Skeletal muscle tissue (tissue), 4 donors: ENCODE results near the gene CD2BP2. TPM values are rescaled to one million over a fixed set of nuclear protein-coding genes. Genes with fewer than 3 reads are reported as not detected.
"Not testable (repeated sequence)": the region's sequence is repeated elsewhere in the genome, so short reads cannot be mapped to it uniquely, and the experiment has no call there.

Experiments used
- H3K27ac ChIP-seq: one replicate; pipeline ENCODE4 v1.7.0; 2013; ENCODE audit warnings: mild to moderate bottlenecking, low read depth, low read length, inconsistent platforms
- H3K27me3 ChIP-seq, 3 donors: one replicate each; pipeline ENCODE4 v1.7.0; 2013; ENCODE audit warnings: low read length in 3 of 3; ENCODE audit not compliant: control insufficient read depth in 3 of 3, insufficient read depth in 3 of 3
- H3K36me3 ChIP-seq, 3 donors: one replicate each; pipeline ENCODE4 v1.7.0; 2013; ENCODE audit warnings: low read length in 3 of 3; ENCODE audit not compliant: control insufficient read depth in 3 of 3, insufficient read depth in 3 of 3
- H3K4me1 ChIP-seq, 3 donors: one replicate each; pipeline ENCODE4 v1.7.0; 2013; ENCODE audit warnings: low read length in 3 of 3, mild to moderate bottlenecking in 3 of 3; ENCODE audit not compliant: control insufficient read depth in 3 of 3, insufficient read depth in 3 of 3
- H3K4me3 ChIP-seq, 3 donors: one replicate each; pipeline ENCODE4 v1.7.0; 2013; ENCODE audit warnings: low read length in 3 of 3
- H3K9ac ChIP-seq, 3 donors: one replicate each; pipeline ENCODE4 v1.7.0; 2013; ENCODE audit warnings: low read length in 3 of 3, mild to moderate bottlenecking in 3 of 3, moderate library complexity in 2 of 3, low read depth in 1 of 3
- H3K9me3 ChIP-seq, 3 donors: one replicate each; pipeline ENCODE4 v1.7.0; 2013; ENCODE audit warnings: low read length in 3 of 3; ENCODE audit not compliant: control insufficient read depth in 3 of 3
- total RNA-seq: library from RNA; depleted of rRNA; stranded (reverse); fragments of >200 nt; gene quantifications from one replicate; pipeline ENCODE4 v1.2.3, GENCODE V29; 2014
- donor health status: Osteomylitis.

Gene CD2BP2
- total RNA-seq = 24.5 TPM

DNA sequence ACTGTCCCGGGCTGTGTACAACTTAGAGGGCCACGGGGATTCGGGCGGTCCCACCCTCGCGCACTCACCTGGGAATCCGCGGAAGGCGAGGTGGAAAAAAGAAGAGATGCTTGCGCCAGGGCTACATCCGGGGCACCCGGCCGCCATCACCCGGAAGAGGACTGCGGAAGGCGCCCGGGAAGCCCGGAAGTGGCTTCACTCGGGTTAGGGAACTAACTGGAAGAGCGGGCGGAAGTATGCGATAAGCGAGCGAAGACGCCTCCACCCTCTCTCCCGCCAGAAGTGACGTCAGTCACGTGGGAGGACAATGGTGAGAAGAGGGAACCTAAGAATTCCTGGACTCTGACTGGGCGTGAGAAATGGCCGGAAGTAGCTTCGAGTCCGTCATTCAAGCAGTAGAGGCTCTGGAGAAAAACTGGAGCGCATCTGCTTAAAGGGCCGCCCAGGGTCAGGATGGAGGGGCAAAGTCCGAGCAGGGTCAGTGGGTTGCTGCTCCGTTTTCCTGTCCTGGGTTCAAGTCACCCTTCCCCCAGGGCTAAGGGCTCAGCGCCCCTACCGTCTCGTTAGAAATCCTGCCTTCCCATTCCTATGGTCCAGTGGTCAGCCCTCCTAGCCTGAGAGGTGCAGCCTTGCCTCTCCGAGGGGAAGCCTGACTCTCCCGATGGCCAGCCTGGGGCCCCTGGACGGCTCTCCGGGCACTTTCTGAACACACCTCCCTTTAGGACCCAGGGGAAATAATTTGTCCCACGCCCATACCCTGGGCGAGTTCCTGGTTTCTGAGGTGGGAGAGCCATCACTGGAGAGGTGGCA is at the start of gene CD2BP2:
CD2BP2 (minus strand) TSS at position 165 of the 810 bp plus-strand sequence. CDS start 627 bp downstream, outside the sequence.
- H3K4me1 ChIP-seq = peaks cover 37 to 62% (median 41%) of the 10 kb centered on the region in 3 donors
- peak within 1 kb of the TSS; percentile 85 to 95 (median 95) for H3K4me3 ChIP-seq
- peak within 1 kb of the TSS; percentile 92 to 98 (median 96) for H3K9ac ChIP-seq
- peaks cover 48 to 53% (median 50%) of the 10 kb centered on the region in 3 donors for H3K36me3 ChIP-seq
- H3K9me3 ChIP-seq = no peaks in the 10 kb centered on the region
- H3K27me3 ChIP-seq = no peaks in the 10 kb centered on the region
- peak within 1 kb of the TSS; percentile 95 for H3K27ac ChIP-seq

GRCh38 chr16:30401768-30402425 is 46.8 kb upstream of the CD2BP2 start:
- Histone ChIP-seq H3K9ac (no peak overlapping the region), H3K9me3 (no peaks in the 10 kb centered on the region), H3K4me3 (no peak overlapping the region), H3K36me3 (peaks cover 5 to 11% (median 9%) of the 10 kb centered on the region in 3 donors), H3K27me3 (no peaks in the 10 kb centered on the region), H3K4me1 (peaks cover 7 to 17% (median 9%) of the 10 kb centered on the region in 3 donors), H3K27ac (no peak overlapping the region)

DNA sequence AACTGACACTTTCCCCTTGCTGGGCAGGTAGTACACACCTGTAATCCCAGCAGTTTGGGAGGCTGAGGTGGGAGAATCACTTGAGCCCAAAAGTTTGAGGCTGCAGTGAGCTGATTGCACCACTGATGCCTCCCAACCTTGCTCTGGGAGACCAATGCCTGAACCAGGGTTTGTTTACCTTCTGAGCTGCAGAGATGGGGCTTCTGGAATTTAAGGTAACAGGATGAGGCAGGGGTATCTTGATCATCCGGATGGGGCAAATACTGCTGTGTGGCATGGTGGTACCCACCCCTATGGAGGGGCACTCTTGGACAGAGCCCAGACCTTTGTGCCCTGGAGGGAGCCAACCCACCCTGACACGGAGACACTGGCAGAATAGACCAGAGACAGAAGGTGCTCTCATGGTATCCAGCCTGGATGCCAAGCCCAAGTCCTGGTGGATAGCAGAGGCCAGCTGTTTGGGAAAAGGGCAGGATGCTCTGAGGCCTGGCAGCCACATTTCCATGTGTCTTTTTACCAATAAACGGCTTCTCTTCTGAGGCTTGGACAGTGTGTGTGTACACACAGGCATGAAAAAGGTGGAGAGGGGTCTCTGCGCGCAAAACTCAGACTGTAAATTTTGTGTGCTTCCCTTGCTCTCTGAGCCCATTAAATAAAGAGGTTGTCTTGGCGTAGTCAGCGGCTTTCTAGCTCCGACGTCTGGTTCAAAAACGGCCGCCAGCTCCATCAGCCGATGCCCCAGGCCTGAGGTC is 44.5 kb upstream of the CD2BP2 start:
- H3K4me1 ChIP-seq = peaks cover 15 to 22% (median 17%) of the 10 kb centered on the region in 3 donors
- H3K9ac ChIP-seq = peak overlapping the region; percentile 85 to 92 (median 86)
- H3K27me3 ChIP-seq = no peaks in the 10 kb centered on the region
- peak overlapping the region; percentile 72 for H3K27ac ChIP-seq
- H3K36me3 ChIP-seq = peaks cover 5 to 11% (median 9%) of the 10 kb centered on the region in 3 donors
- no peaks in the 10 kb centered on the region for H3K9me3 ChIP-seq
- H3K4me3 ChIP-seq = peak overlapping the region; percentile 78 to 85 (median 79)

- H3K4me1 ChIP-seq = peaks cover 15 to 29% (median 22%) of the 10 kb centered on the region in 3 donors
- no peak overlapping the region for H3K4me3 ChIP-seq
- H3K36me3 ChIP-seq = peaks cover 5 to 11% (median 9%) of the 10 kb centered on the region in 3 donors
- no peaks in the 10 kb centered on the region for H3K27me3 ChIP-seq
- no peaks in the 10 kb centered on the region for H3K9me3 ChIP-seq
- no peak overlapping the region for H3K27ac ChIP-seq
- peak overlapping the region in 2 of 3 donors; percentile 16 to 86 for H3K9ac ChIP-seq
These were observed 43.7 kb upstream of the CD2BP2 start for GRCh38 chr16:30398661-30399434.

GRCh38 chr16:30397776-30398660 is 42.9 kb upstream of the CD2BP2 start:
- Histone ChIP-seq H3K4me3 (no peak overlapping the region), H3K36me3 (peaks cover 5 to 11% (median 9%) of the 10 kb centered on the region in 3 donors), H3K27ac (no peak overlapping the region), H3K9me3 (no peaks in the 10 kb centered on the region), H3K4me1 (peaks cover 15 to 29% (median 22%) of the 10 kb centered on the region in 3 donors), H3K27me3 (no peaks in the 10 kb centered on the region), H3K9ac (no peak overlapping the region)

GRCh38 chr16:30397056-30397455 is 41.9 kb upstream of the CD2BP2 start:
- H3K36me3 ChIP-seq = peaks cover 5 to 11% (median 9%) of the 10 kb centered on the region in 3 donors
- H3K27me3 ChIP-seq = no peaks in the 10 kb centered on the region
- H3K9ac ChIP-seq = peak overlapping the region in 1 of 3 donors; percentile 5

DNA sequence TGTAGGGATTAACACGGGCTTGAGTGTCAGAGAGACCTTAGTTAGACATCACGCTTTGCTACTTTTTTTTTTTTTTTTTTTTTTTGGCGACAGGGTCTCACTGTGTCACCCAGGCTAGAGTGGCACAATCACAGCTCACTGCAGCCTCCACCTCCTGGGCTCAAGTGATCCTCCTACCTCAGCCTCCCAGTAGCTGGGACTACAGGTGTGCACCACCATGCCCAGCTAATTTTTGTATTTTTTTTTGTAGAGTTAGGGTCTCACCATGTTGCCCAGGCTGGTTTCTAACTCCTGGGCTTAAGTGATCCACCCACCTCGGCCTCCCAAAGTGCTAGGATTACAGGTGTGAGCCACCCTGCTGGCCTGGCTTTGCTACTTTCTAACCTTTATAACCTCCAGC is 41.5 kb upstream of the CD2BP2 start:
- not testable (repeated sequence) for H3K27ac ChIP-seq, H3K9me3 ChIP-seq, H3K27me3 ChIP-seq
- H3K4me1 ChIP-seq = peaks cover 15 to 29% (median 22%) of the 10 kb centered on the region in 3 donors
- peak overlapping the region in 1 of 3 donors; percentile 33 for H3K9ac ChIP-seq
- H3K4me3 ChIP-seq = peak overlapping the region in 1 of 3 donors; percentile 71
- H3K36me3 ChIP-seq = peaks cover 5 to 11% (median 9%) of the 10 kb centered on the region in 3 donors

More at GRCh38 chr16:30397056-30397455, 41.9 kb upstream of the CD2BP2 start:
- Histone ChIP-seq H3K27ac (no peak overlapping the region), H3K4me3 (no peak overlapping the region), H3K4me1 (peaks cover 15 to 29% (median 22%) of the 10 kb centered on the region in 3 donors), H3K9me3 (no peaks in the 10 kb centered on the region)

DNA sequence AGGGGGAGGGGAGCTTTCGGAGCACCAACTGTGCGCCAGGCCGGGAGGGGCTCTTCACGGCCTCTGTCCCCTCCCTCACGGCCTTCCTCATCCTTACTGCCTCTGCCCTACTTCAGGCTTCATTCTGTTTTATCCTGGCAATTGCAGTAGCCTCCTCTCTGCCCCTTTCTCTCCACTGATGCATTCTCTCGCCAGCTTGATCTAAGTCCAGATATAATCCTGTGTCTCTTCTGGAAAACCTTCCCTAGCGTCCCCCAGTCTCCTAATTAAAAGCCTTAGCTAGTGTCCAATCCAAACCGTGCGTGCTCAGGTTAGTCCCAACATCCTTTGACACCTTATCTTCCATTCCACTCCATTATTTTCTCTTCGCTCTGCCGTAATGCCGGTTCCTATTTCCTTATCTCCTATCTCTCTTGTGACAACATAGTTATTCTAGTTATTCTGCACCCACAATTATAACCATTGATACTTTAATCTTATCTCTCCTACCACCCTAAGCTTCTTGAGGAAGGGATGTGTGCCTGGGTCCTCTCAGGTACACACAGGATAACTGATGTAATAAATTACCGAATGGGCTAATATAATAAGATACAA is 41.0 kb upstream of the CD2BP2 start:
- Histone ChIP-seq H3K9ac (peak overlapping the region; percentile 77 to 84 (median 77)), H3K36me3 (peaks cover 5 to 11% (median 9%) of the 10 kb centered on the region in 3 donors), H3K27me3 (no peaks in the 10 kb centered on the region), H3K9me3 (no peaks in the 10 kb centered on the region), H3K4me1 (peaks cover 15 to 29% (median 22%) of the 10 kb centered on the region in 3 donors), H3K4me3 (peak overlapping the region; percentile 71 to 87 (median 80)), H3K27ac (peak overlapping the region; percentile 30)
